Dendritic cell treated with granulocyte-macrophage colony-stimulating factor and Interleukin-4, amounts not matched to agents 40 ng/mL and 50 ng/mL, for 4 days (primary cell): ENCODE data around the gene DGKQ.
"Not testable (repeated sequence)": the region's sequence is repeated elsewhere in the genome, so short reads cannot be mapped to it uniquely, and the experiment has no call there.

ENCODE experiments used
- H3K27ac Mint-ChIP-seq: one replicate; pipeline ENCODE4 v1.8.0; 2022; ENCODE audit warnings: mild to moderate bottlenecking, mixed read lengths
- H3K27me3 Mint-ChIP-seq: one replicate; pipeline ENCODE4 v1.8.0; 2022; ENCODE audit warnings: mild to moderate bottlenecking, mixed read lengths
- H3K36me3 Mint-ChIP-seq: one replicate; pipeline ENCODE4 v1.8.0; 2022; ENCODE audit warnings: low read depth, mixed read lengths
- H3K4me1 Mint-ChIP-seq: one replicate; pipeline ENCODE4 v1.8.0; 2022; ENCODE audit warnings: low read depth, mixed read lengths
- H3K4me3 Mint-ChIP-seq: one replicate; pipeline ENCODE4 v1.8.0; 2022; ENCODE audit warnings: mild to moderate bottlenecking, moderate library complexity, mixed read lengths
- H3K9me3 Mint-ChIP-seq: one replicate; pipeline ENCODE4 v1.8.0; 2022; ENCODE audit warnings: mixed read lengths
- intact Hi-C: fragments of 100-400 bp; cut with micrococcal nuclease; formaldehyde crosslinking; loops from one replicate; pipeline ENCODE4 v1.15.0; 2022

Gene DGKQ

GRCh38 chr4:1003271-1004070, 30.1 kb upstream of the DGKQ start:
- no peak overlapping the region for H3K27ac Mint-ChIP-seq
- intact Hi-C loops: no loop called here
- H3K4me1 Mint-ChIP-seq: peaks cover 14% of the 10 kb centered on the region
- no peaks in the 10 kb centered on the region for H3K36me3 Mint-ChIP-seq
- no peak overlapping the region for H3K4me3 Mint-ChIP-seq
- H3K27me3 Mint-ChIP-seq: peaks cover 90% of the 10 kb centered on the region
- peaks cover 9% of the 10 kb centered on the region for H3K9me3 Mint-ChIP-seq

GRCh38 chr4:1002631-1003251, 29.4 kb upstream of the DGKQ start:
- Mint-ChIP-seq H3K27ac (no peak overlapping the region), H3K4me1 (peaks cover 14% of the 10 kb centered on the region), H3K9me3 (peaks cover 9% of the 10 kb centered on the region), H3K4me3 (no peak overlapping the region), H3K36me3 (no peaks in the 10 kb centered on the region), H3K27me3 (peaks cover 90% of the 10 kb centered on the region)
- intact Hi-C loops: no loop called here

GRCh38 chr4:1002131-1002630, 28.8 kb upstream of the DGKQ start:
- intact Hi-C loops: no loop called here
- H3K36me3 Mint-ChIP-seq: no peaks in the 10 kb centered on the region
- peaks cover 7% of the 10 kb centered on the region for H3K9me3 Mint-ChIP-seq
- H3K27ac Mint-ChIP-seq: no peak overlapping the region
- peaks cover 88% of the 10 kb centered on the region for H3K27me3 Mint-ChIP-seq
- peaks cover 14% of the 10 kb centered on the region for H3K4me1 Mint-ChIP-seq
- H3K4me3 Mint-ChIP-seq: no peak overlapping the region

GRCh38 chr4:1001561-1002130, 28.3 kb upstream of the DGKQ start:
- Mint-ChIP-seq H3K27ac (no peak overlapping the region), H3K27me3 (peaks cover 88% of the 10 kb centered on the region), H3K4me1 (peaks cover 19% of the 10 kb centered on the region), H3K36me3 (no peaks in the 10 kb centered on the region), H3K9me3 (peaks cover 2% of the 10 kb centered on the region), H3K4me3 (no peak overlapping the region)
- intact Hi-C loops: no loop called here

GRCh38 chr4:1000686-1001260, 27.4 kb upstream of the DGKQ start:
- Mint-ChIP-seq H3K27me3 (peaks cover 88% of the 10 kb centered on the region), H3K36me3 (no peaks in the 10 kb centered on the region), H3K4me3 (no peak overlapping the region), H3K27ac (no peak overlapping the region), H3K9me3 (no peaks in the 10 kb centered on the region), H3K4me1 (peaks cover 20% of the 10 kb centered on the region)
- intact Hi-C loops: no loop called here

- peaks cover 20% of the 10 kb centered on the region for H3K4me1 Mint-ChIP-seq
- intact Hi-C loops: no loop called here
- no peaks in the 10 kb centered on the region for H3K36me3 Mint-ChIP-seq
- no peak overlapping the region for H3K27ac Mint-ChIP-seq
- H3K9me3 Mint-ChIP-seq: no peaks in the 10 kb centered on the region
- H3K27me3 Mint-ChIP-seq: peaks cover 88% of the 10 kb centered on the region
- no peak overlapping the region for H3K4me3 Mint-ChIP-seq
These were observed 26.6 kb upstream of the DGKQ start for GRCh38 chr4:999882-1000425.

GRCh38 chr4:999240-999863, 26.0 kb upstream of the DGKQ start:
- H3K36me3 Mint-ChIP-seq, H3K4me3 Mint-ChIP-seq, H3K27ac Mint-ChIP-seq, H3K9me3 Mint-ChIP-seq, intact Hi-C loops: not testable (repeated sequence)
- Mint-ChIP-seq H3K27me3 (peaks cover 82% of the 10 kb centered on the region), H3K4me1 (peaks cover 20% of the 10 kb centered on the region)

- Mint-ChIP-seq H3K4me3 (no peak overlapping the region), H3K27ac (no peak overlapping the region), H3K36me3 (no peaks in the 10 kb centered on the region), H3K9me3 (no peaks in the 10 kb centered on the region), H3K27me3 (peaks cover 70% of the 10 kb centered on the region), H3K4me1 (peaks cover 20% of the 10 kb centered on the region)
- intact Hi-C loops: no loop called here
These were observed 24.8 kb upstream of the DGKQ start for GRCh38 chr4:998096-998691.

GRCh38 chr4:997375-998071, 24.2 kb upstream of the DGKQ start:
- H3K27me3 Mint-ChIP-seq: peaks cover 69% of the 10 kb centered on the region
- peaks cover 4% of the 10 kb centered on the region for H3K36me3 Mint-ChIP-seq
- H3K9me3 Mint-ChIP-seq: no peaks in the 10 kb centered on the region
- H3K27ac Mint-ChIP-seq: no peak overlapping the region
- H3K4me3 Mint-ChIP-seq: no peak overlapping the region
- peaks cover 20% of the 10 kb centered on the region for H3K4me1 Mint-ChIP-seq
- intact Hi-C loops: no loop called here

GRCh38 chr4:996997-997374, 23.6 kb upstream of the DGKQ start:
- no peaks in the 10 kb centered on the region for H3K9me3 Mint-ChIP-seq
- H3K36me3 Mint-ChIP-seq: peaks cover 9% of the 10 kb centered on the region
- H3K27ac Mint-ChIP-seq: no peak overlapping the region
- peaks cover 64% of the 10 kb centered on the region for H3K27me3 Mint-ChIP-seq
- H3K4me3 Mint-ChIP-seq: no peak overlapping the region
- intact Hi-C loops: no loop called here
- H3K4me1 Mint-ChIP-seq: peaks cover 15% of the 10 kb centered on the region

GRCh38 chr4:996030-996996, 22.9 kb upstream of the DGKQ start:
- no peaks in the 10 kb centered on the region for H3K9me3 Mint-ChIP-seq
- H3K4me3 Mint-ChIP-seq: no peak overlapping the region
- peaks cover 57% of the 10 kb centered on the region for H3K27me3 Mint-ChIP-seq

More at GRCh38 chr4:996030-996996, 22.9 kb upstream of the DGKQ start:
- no peak overlapping the region for H3K27ac Mint-ChIP-seq
- intact Hi-C loops: no loop called here
- H3K4me1 Mint-ChIP-seq: peaks cover 11% of the 10 kb centered on the region
- peaks cover 16% of the 10 kb centered on the region for H3K36me3 Mint-ChIP-seq
